Uterus (tissue), 4 donors: Measurements from ENCODE around the gene DENND5B. TPM values are rescaled to one million over a fixed set of nuclear protein-coding genes. Genes with fewer than 3 reads are reported as not detected.
"Not testable (repeated sequence)": the region's sequence is repeated elsewhere in the genome, so short reads cannot be mapped to it uniquely, and the experiment has no call there.

Experiments used
- DNase-seq, 2 donors: peaks; one replicate each; pipeline ENCODE4 v3.0.0-alpha.2; 2019 to 2020
- H3K27ac ChIP-seq, 2 donors: fragments of 200-600 bp; sonication (generic); 1 replicate in 1 of 2; 2 replicates in 1 of 2; pipeline ENCODE4 v1.5.1; 2016 to 2018
- H3K27me3 ChIP-seq, 2 donors: fragments of 200-600 bp; sonication (generic); one replicate each; pipeline ENCODE4 v1.5.1; 2018 to 2019; ENCODE audit warnings: control low read depth in 1 of 2
- H3K36me3 ChIP-seq, 2 donors: fragments of 200-600 bp; sonication (generic); one replicate each; pipeline ENCODE4 v1.5.1; 2019; ENCODE audit warnings: control low read depth in 1 of 2
- H3K4me1 ChIP-seq, 2 donors: fragments of 200-600 bp; sonication (generic); one replicate each; pipeline ENCODE4 v1.5.1; 2018 to 2019; ENCODE audit warnings: control low read depth in 1 of 2
- H3K4me3 ChIP-seq, 2 donors: fragments of 200-600 bp; sonication (generic); 1 replicate in 1 of 2; 2 replicates in 1 of 2; pipeline ENCODE4 v1.5.1; 2018 to 2019; ENCODE audit warnings: mild to moderate bottlenecking in 1 of 2
- H3K9me3 ChIP-seq, 2 donors: fragments of 200-600 bp; sonication (generic); one replicate each; pipeline ENCODE4 v1.5.1; 2019; ENCODE audit warnings: control low read depth in 1 of 2
- CTCF ChIP-seq, 4 experiments: fragments of 200-600 bp in 2 of 4; fragments of 450-650 bp in 2 of 4; sonication (generic) in 2 of 4; IDR thresholded peaks; one replicate each; pipeline ENCODE4 v1.5.1; 2016 to 2019; ENCODE audit warnings: antibody characterized with exemption in 4 of 4, mild to moderate bottlenecking in 2 of 4, moderate library complexity in 1 of 4
- POLR2A ChIP-seq, 2 donors: fragments of 450-650 bp; IDR thresholded peaks; one replicate each; pipeline ENCODE4 v1.6.1; 2016; ENCODE audit warnings: antibody characterized with exemption in 2 of 2, mild to moderate bottlenecking in 1 of 2, moderate library complexity in 1 of 2
- intact Hi-C: fragments of 100-400 bp; cut with DNase I; formaldehyde crosslinking; loops from one replicate; pipeline ENCODE4 v1.15.1; 2023; ENCODE audit warnings: low total_unique reads
- total RNA-seq, 4 donors: library from RNA; depleted of rRNA in 3 of 4; stranded (reverse); fragments of >200 nt in 3 of 4; gene quantifications; one replicate each; pipeline versions ENCODE4 v1.1.0 to v1.2.4, GENCODE V29; 2014 to 2023
- donor health status: DM: yes; HTN: yes; CAD: no.

The DENND5B gene
- total RNA-seq, 4 donors from 2014 or later: 14.4 to 37.0 (median 26.5) TPM

DNA sequence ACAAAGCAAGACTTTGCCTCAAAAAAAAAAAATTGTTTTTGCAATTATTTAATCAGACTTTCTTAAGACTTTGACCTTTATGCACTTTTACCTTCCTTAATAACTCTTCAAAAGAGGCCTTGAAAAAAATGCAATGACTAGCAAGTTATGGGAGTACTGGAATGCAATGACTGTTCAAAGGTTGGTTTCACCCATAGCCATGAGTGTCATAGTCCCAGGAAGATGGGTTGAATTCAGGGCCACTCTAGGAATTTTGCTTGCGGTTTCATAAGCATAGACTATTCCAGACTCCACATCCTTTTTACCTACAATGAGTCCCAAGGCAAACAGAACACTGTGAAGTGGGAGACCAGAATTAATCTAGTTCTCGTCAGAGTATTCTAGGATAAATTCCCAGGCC is 29.4 kb upstream of the DENND5B start:
- intact Hi-C loops: no loop called here

GRCh38 chr12:31618228-31619025 is 27.5 kb upstream of the DENND5B start:
- Histone ChIP-seq H3K9me3 (no peaks in the 10 kb centered on the region), H3K4me1 (no peaks in the 10 kb centered on the region), H3K4me3 (no peak overlapping the region), H3K36me3 (no peaks in the 10 kb centered on the region), H3K27ac (no peak overlapping the region), H3K27me3 (no peaks in the 10 kb centered on the region)
- DNase-seq: no peak
- TF ChIP-seq CTCF (IDR thresholded peaks at IDR 0.05): no peak
- TF ChIP-seq POLR2A (IDR thresholded peaks at IDR 0.05): no peak
- intact Hi-C loops: no loop called here

More for the DNA sequence above, 29.4 kb upstream of the DENND5B start:
- DNase-seq: no peak
- H3K27ac ChIP-seq: no peak overlapping the region
- no peaks in the 10 kb centered on the region for H3K9me3 ChIP-seq
- H3K27me3 ChIP-seq: no peaks in the 10 kb centered on the region
- no peaks in the 10 kb centered on the region for H3K4me1 ChIP-seq
- TF ChIP-seq POLR2A (IDR thresholded peaks at IDR 0.05): no peak
- no peak for TF ChIP-seq CTCF (IDR thresholded peaks at IDR 0.05)
- H3K36me3 ChIP-seq: no peaks in the 10 kb centered on the region
- H3K4me3 ChIP-seq: no peak overlapping the region

DNA sequence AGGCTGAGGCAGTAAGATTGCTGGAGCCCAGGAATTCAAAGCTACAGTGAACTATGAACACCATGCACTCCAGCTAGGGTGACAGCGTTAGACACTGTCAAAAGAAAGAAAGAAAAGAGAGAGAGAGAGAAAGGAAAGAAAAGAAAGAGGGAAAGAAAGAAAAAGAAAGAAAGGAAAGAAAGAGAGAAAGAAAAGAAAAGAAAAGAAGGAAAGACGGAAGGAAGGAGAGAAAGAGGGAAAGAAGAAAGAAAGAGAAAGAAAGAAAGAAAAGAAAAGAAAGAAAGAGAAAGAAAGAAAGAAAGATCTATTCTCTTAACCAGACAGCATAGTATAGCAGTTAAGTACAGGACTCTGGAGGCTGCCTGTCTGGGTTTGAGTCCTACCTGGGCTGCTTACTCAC is 21.9 kb upstream of the DENND5B start:
- Histone ChIP-seq H3K4me3 (no peak overlapping the region), H3K36me3 (no peaks in the 10 kb centered on the region), H3K9me3 (peaks cover 0 to 8% of the 10 kb centered on the region in 2 donors), H3K4me1 (no peaks in the 10 kb centered on the region), H3K27ac (no peak overlapping the region), H3K27me3 (no peaks in the 10 kb centered on the region)
- TF ChIP-seq CTCF (IDR thresholded peaks at IDR 0.05): no peak
- TF ChIP-seq POLR2A (IDR thresholded peaks at IDR 0.05): no peak
- no peak for DNase-seq
- intact Hi-C loops: no loop called here

- H3K27ac ChIP-seq, H3K36me3 ChIP-seq, H3K4me3 ChIP-seq, H3K27me3 ChIP-seq, H3K9me3 ChIP-seq, intact Hi-C loops, DNase-seq, H3K4me1 ChIP-seq: not testable (repeated sequence)
Observed at GRCh38 chr12:31608299-31608698, 17.4 kb upstream of the DENND5B start.

- intact Hi-C loops: no loop called here
- no peak for DNase-seq
- no peaks in the 10 kb centered on the region for H3K36me3 ChIP-seq
- peak overlapping the region in 1 of 2 donors; percentile 22 for H3K27ac ChIP-seq
- TF ChIP-seq POLR2A (IDR thresholded peaks at IDR 0.05) (no peak), CTCF (IDR thresholded peaks at IDR 0.05) (no peak)
- H3K4me1 ChIP-seq: no peaks in the 10 kb centered on the region
- H3K4me3 ChIP-seq: no peak overlapping the region
- H3K27me3 ChIP-seq: no peaks in the 10 kb centered on the region
- H3K9me3 ChIP-seq: peaks cover 0 to 8% of the 10 kb centered on the region in 2 donors
Observed at GRCh38 chr12:31605531-31605930, 14.6 kb upstream of the DENND5B start.
